Neuronal stem cell (in vitro differentiated cells): ENCODE results near the gene PHC1.

ENCODE experiments used
- DNase-seq: peaks from one replicate; pipeline ENCODE4 v3.0.0-alpha.2; 2013; ENCODE audit warnings: low spot score
- H2AFZ ChIP-seq: one replicate; pipeline ENCODE4 v1.6.1; 2013; ENCODE audit warnings: mild to moderate bottlenecking, low read length, inconsistent platforms
- H2AK5ac ChIP-seq: 2 replicates; pipeline ENCODE4 v1.6.1; 2013; ENCODE audit warnings: low read depth, mild to moderate bottlenecking, inconsistent platforms, low read length, moderate library complexity, mixed read lengths
- H2BK120ac ChIP-seq: 2 replicates; pipeline ENCODE4 v1.6.1; 2013; ENCODE audit warnings: low read depth, mild to moderate bottlenecking, inconsistent platforms, low read length, moderate library complexity, mixed read lengths
- H2BK12ac ChIP-seq: one replicate; pipeline ENCODE4 v1.6.1; 2013; ENCODE audit warnings: low read length, inconsistent platforms
- H2BK15ac ChIP-seq: 2 replicates; pipeline ENCODE4 v1.6.1; 2013; ENCODE audit warnings: mild to moderate bottlenecking, low read length, inconsistent platforms, mixed read lengths
- H2BK5ac ChIP-seq: one replicate; pipeline ENCODE4 v1.6.1; 2013; ENCODE audit warnings: inconsistent platforms, mild to moderate bottlenecking, low read length, moderate library complexity
- H3K14ac ChIP-seq: one replicate; pipeline ENCODE4 v1.6.1; 2013; ENCODE audit warnings: low read length, inconsistent platforms
- H3K18ac ChIP-seq: 2 replicates; pipeline ENCODE4 v1.6.1; 2013; ENCODE audit warnings: low read length, inconsistent platforms
- H3K23ac ChIP-seq: 2 replicates; pipeline ENCODE4 v1.6.1; 2013; ENCODE audit warnings: low read depth, mild to moderate bottlenecking, mixed read lengths, low read length, inconsistent platforms; ENCODE audit not compliant: poor library complexity
- H3K27ac ChIP-seq: replicated peaks from 3 replicates; pipeline ENCODE4 v1.5.1; 2013; ENCODE audit warnings: low read length, inconsistent platforms
- H3K27me3 ChIP-seq, 3 experiments: 2 replicates each; pipeline ENCODE4 v1.6.1; 2013; ENCODE audit warnings: low read length in 3 of 3, mild to moderate bottlenecking in 2 of 3, inconsistent platforms in 1 of 3, low read depth in 1 of 3, mixed read lengths in 1 of 3, moderate library complexity in 1 of 3; ENCODE audit not compliant: control insufficient read depth in 3 of 3, insufficient read depth in 3 of 3
- H3K36me3 ChIP-seq, 2 donors: replicated peaks in 1 of 2; 2 replicates each; pipeline ENCODE4 v1.6.1; 2013; ENCODE audit warnings: low read length in 2 of 2; ENCODE audit not compliant: control insufficient read depth in 2 of 2, insufficient read depth in 2 of 2
- H3K4ac ChIP-seq: 2 replicates; pipeline ENCODE4 v1.6.1; 2013; ENCODE audit warnings: inconsistent platforms, mild to moderate bottlenecking, low read length, moderate library complexity
- H3K4me1 ChIP-seq, 2 donors: 1 replicate in 1 of 2; 2 replicates in 1 of 2; pipeline ENCODE4 v1.6.1; 2013; ENCODE audit warnings: low read length in 2 of 2, low read depth in 1 of 2; ENCODE audit not compliant: control insufficient read depth in 2 of 2, insufficient read depth in 1 of 2
- H3K4me2 ChIP-seq: one replicate; pipeline ENCODE4 v1.6.1; 2013; ENCODE audit warnings: mild to moderate bottlenecking, low read length, inconsistent platforms; ENCODE audit not compliant: insufficient read depth, poor library complexity, severe bottlenecking
- H3K4me3 ChIP-seq, 2 donors: 2 replicates each; pipeline ENCODE4 v1.5.1; 2013; ENCODE audit warnings: low read length in 2 of 2, mild to moderate bottlenecking in 2 of 2, inconsistent platforms in 1 of 2, moderate library complexity in 1 of 2
- H3K79me1 ChIP-seq: one replicate; pipeline ENCODE4 v1.6.1; 2013; ENCODE audit warnings: low read depth, mild to moderate bottlenecking, inconsistent platforms, low read length, moderate library complexity
- H3K9ac ChIP-seq: one replicate; pipeline ENCODE4 v1.6.1; 2013; ENCODE audit warnings: mild to moderate bottlenecking, low read depth, low read length, inconsistent platforms; ENCODE audit not compliant: poor library complexity
- H3K9me3 ChIP-seq, 2 donors: replicated peaks in 1 of 2; 2 replicates each; pipeline versions ENCODE3 to v1.6.1; 2013; ENCODE audit warnings: low read length in 2 of 2, mild to moderate bottlenecking in 2 of 2, inconsistent platforms in 1 of 2, low read depth in 1 of 2, mixed read lengths in 1 of 2, moderate library complexity in 1 of 2; ENCODE audit not compliant: control insufficient read depth in 2 of 2, insufficient read depth in 1 of 2
- H4K8ac ChIP-seq: one replicate; pipeline ENCODE4 v1.6.1; 2013; ENCODE audit warnings: low read depth, mild to moderate bottlenecking, inconsistent platforms, low read length, moderate library complexity
- H4K91ac ChIP-seq: one replicate; pipeline ENCODE4 v1.6.1; 2013; ENCODE audit warnings: low read length, low read depth, mild to moderate bottlenecking, inconsistent platforms; ENCODE audit not compliant: poor library complexity
- WGBS, 2 donors: extraction: QIAGEN DNeasy Blood & Tissue Kit; methylation state at CpG; one replicate each; pipeline ENCODE4 v1.1.7; 2013; ENCODE audit warnings: missing lambda C conversion rate in 2 of 2, mixed read lengths in 1 of 2; ENCODE audit not compliant: insufficient read length in 2 of 2, insufficient replicate concordance in 1 of 2; ENCODE audit errors: extremely low coverage in 2 of 2; 5-methylcytosine and 5-hydroxymethylcytosine counted together

The PHC1 gene

GRCh38 chr12:8948701-8949341, 34.5 kb downstream of the PHC1 start:
- Histone ChIP-seq H3K4ac (no peak overlapping the region), H2BK12ac (no peak overlapping the region), H2BK120ac (no peak overlapping the region), H4K8ac (no peak overlapping the region), H3K14ac (no peak overlapping the region), H3K4me1 (peaks cover 0 to 12% of the 10 kb centered on the region in 2 donors), H2BK5ac (no peak overlapping the region), H3K9ac (peak overlapping the region; percentile 80), H4K91ac (no peak overlapping the region), H2AFZ (peak overlapping the region; percentile 87), H2BK15ac (no peak overlapping the region), H3K36me3 (peaks cover 6 to 38% of the 10 kb centered on the region in 2 donors), H3K4me3 (peak overlapping the region; percentile 66 to 85), H3K27ac (peak overlapping the region; percentile 57), H3K79me1 (no peaks in the 10 kb centered on the region), H3K9me3 (peaks cover 3% of the 10 kb centered on the region in 2 donors), H2AK5ac (no peak overlapping the region), H3K4me2 (peak overlapping the region; percentile 73), H3K27me3 (no peaks in the 10 kb centered on the region), H3K18ac (peak overlapping the region; percentile 20), H3K23ac (no peak overlapping the region)
- no CpG with 5 or more reads among the region's 15 CpGs for WGBS, 2 donors
- peak; percentile 17 for DNase-seq

DNA sequence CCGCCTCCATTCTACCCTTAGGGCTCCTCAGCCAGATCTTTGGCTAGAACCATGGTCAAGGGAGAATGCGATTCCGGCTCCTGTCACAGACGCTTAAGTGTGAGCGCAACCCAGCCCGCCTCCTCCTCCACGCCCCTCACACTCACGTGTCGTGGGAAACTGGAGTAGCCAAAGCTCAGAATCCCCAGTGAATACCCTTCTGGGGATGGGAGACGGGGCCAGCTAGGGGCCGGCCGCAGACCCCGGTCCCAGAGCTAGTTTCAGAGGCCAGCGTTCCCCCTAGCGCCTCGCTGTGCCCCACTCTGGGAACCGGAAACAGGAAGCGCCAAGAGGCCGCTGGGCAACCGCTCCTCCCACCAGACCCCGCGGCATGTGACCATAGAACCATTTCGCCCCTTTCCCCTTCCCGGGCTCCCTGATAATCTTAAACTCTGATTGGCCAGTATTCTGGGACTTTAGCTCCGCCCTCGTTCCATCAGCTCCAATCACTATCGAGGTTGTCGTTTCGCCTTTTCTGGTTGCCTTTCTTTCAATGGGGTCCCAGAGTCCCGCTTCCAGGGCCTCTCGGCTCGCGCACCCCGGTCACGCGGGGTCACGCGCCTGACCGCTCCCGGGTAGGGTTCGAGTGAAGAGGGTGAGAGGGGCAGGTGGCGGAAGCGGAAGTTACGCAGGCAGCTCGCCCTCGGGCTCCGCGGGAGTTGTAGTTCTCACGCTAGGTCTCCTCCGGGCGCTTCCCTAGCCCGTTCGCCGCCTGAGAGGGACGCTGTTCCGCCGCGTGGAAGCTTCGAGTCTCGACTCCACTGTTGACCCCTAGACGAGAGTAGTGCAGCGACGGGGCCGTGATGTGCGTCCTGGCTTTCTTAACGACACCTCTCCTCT, 35.3 kb downstream of the PHC1 start, which contains the start of gene M6PR:
TSS of gene M6PR (minus strand) at position 304 of the 879 bp plus-strand sequence. CDS start 3,241 bp downstream, outside the sequence.
- Histone ChIP-seq H3K23ac (peak within 1 kb of the TSS; percentile 8), H3K4me1 (peaks cover 0 to 12% of the 10 kb centered on the region in 2 donors), H3K27me3 (no peaks in the 10 kb centered on the region), H3K4me3 (peak within 1 kb of the TSS; percentile 66 to 85), H3K9me3 (peaks cover 3% of the 10 kb centered on the region in 2 donors), H3K4ac (no peak within 1 kb of the TSS), H3K79me1 (no peaks in the 10 kb centered on the region), H2AFZ (peak within 1 kb of the TSS; percentile 87), H4K8ac (no peak within 1 kb of the TSS), H3K14ac (peak within 1 kb of the TSS; percentile 72), H3K27ac (peak within 1 kb of the TSS; percentile 98), H4K91ac (no peak within 1 kb of the TSS), H2BK120ac (no peak within 1 kb of the TSS), H3K18ac (peak within 1 kb of the TSS; percentile 94), H2BK5ac (peak within 1 kb of the TSS; percentile 87), H2BK12ac (no peak within 1 kb of the TSS), H2AK5ac (no peak within 1 kb of the TSS), H2BK15ac (no peak within 1 kb of the TSS), H3K9ac (peak within 1 kb of the TSS; percentile 80), H3K36me3 (peaks cover 7 to 30% of the 10 kb centered on the region in 2 donors), H3K4me2 (peak within 1 kb of the TSS; percentile 73)
- no CpG with 5 or more reads among the region's 66 CpGs for WGBS, 2 donors
- peak; percentile 92 for DNase-seq

DNA sequence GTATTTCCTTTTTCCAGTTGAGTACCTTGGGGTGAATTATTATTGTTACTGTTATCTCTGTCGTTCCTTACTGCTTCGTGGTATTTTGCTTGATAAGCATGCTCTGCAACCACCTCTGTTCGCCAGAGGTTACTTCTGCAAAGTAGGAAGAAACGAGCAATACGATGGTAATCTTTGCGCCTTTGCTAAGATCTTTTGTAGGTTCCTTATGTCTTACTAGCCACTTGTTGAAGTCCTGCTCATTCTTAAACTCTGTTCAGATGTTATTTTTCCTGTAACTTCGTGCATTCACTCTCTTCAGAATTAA, 35.9 kb downstream of the PHC1 start:
- no peak overlapping the region for H3K23ac ChIP-seq
- no peak overlapping the region for H2BK15ac ChIP-seq
- no peak for DNase-seq
- H3K4me3 ChIP-seq = peak overlapping the region; percentile 66 to 85
- no peaks in the 10 kb centered on the region for H3K27me3 ChIP-seq
- H2BK12ac ChIP-seq = no peak overlapping the region
- H3K9ac ChIP-seq = peak overlapping the region; percentile 73
- peak overlapping the region; percentile 98 for H3K27ac ChIP-seq
- no peaks in the 10 kb centered on the region for H3K79me1 ChIP-seq
- WGBS, 2 donors = no CpG with 5 or more reads among the region's 7 CpGs
- peaks cover 3% of the 10 kb centered on the region in 2 donors for H3K9me3 ChIP-seq
- peak overlapping the region; percentile 53 for H3K4me2 ChIP-seq
- H4K91ac ChIP-seq = no peak overlapping the region
- peaks cover 5 to 24% of the 10 kb centered on the region in 2 donors for H3K36me3 ChIP-seq
- no peak overlapping the region for H3K14ac ChIP-seq
- H4K8ac ChIP-seq = no peak overlapping the region
- peaks cover 0 to 12% of the 10 kb centered on the region in 2 donors for H3K4me1 ChIP-seq
- no peak overlapping the region for H2BK5ac ChIP-seq
- peak overlapping the region; percentile 87 for H2AFZ ChIP-seq
- H2BK120ac ChIP-seq = no peak overlapping the region
- no peak overlapping the region for H3K18ac ChIP-seq
- H3K4ac ChIP-seq = no peak overlapping the region
- no peak overlapping the region for H2AK5ac ChIP-seq
